ENCODE data around the gene SNRNP35. TPM values are rescaled to one million over a fixed set of nuclear protein-coding genes. Genes with fewer than 3 reads are reported as not detected.

Gene SNRNP35
- total RNA-seq, 1 donor from 2014 or later: 22.1 TPM

DNA sequence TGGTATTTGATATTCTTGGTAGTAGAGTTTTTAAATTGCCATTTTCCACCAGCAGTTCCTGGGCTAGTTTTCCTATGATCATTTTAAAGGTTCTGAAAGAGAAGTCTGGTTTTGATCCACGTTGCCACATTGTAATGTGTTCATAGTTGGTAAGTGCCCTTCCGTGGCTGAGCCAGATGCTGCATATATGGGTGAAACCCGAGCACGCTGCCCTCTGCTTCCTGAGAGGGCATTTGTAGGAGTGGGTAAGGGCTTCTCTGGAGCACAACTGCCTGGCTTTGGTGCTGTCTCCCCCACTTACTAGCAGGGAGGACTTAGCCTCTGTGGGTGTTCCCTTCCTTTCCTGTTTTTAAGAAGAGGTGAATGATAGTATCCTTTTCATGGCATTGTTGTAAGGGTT, 7.1 kb downstream of the SNRNP35 start:
- TF ChIP-seq, protein P1, sequence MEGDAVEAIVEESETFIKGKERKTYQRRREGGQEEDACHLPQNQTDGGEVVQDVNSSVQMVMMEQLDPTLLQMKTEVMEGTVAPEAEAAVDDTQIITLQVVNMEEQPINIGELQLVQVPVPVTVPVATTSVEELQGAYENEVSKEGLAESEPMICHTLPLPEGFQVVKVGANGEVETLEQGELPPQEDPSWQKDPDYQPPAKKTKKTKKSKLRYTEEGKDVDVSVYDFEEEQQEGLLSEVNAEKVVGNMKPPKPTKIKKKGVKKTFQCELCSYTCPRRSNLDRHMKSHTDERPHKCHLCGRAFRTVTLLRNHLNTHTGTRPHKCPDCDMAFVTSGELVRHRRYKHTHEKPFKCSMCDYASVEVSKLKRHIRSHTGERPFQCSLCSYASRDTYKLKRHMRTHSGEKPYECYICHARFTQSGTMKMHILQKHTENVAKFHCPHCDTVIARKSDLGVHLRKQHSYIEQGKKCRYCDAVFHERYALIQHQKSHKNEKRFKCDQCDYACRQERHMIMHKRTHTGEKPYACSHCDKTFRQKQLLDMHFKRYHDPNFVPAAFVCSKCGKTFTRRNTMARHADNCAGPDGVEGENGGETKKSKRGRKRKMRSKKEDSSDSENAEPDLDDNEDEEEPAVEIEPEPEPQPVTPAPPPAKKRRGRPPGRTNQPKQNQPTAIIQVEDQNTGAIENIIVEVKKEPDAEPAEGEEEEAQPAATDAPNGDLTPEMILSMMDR (conservative IDR thresholded peaks at IDR 0.05): no peak
- no peak for DNase-seq (ENCODE audit: extremely low spot score, unreplicated experiment)
- no peaks in the 10 kb centered on the region for H3K9me3 Mint-ChIP-seq
- peaks cover 19% of the 10 kb centered on the region for H3K4me1 Mint-ChIP-seq (ENCODE audit: unreplicated experiment)
- H3K27ac Mint-ChIP-seq: no peak overlapping the region
- no peak overlapping the region for H3K4me3 Mint-ChIP-seq
- peaks cover 9% of the 10 kb centered on the region for H3K36me3 Mint-ChIP-seq
- H3K27me3 Mint-ChIP-seq: no peaks in the 10 kb centered on the region

GRCh38 chr12:123468786-123469185, 10.8 kb downstream of the SNRNP35 start:
- H3K4me3 Mint-ChIP-seq: no peak overlapping the region
- TF ChIP-seq, protein P1 (conservative IDR thresholded peaks at IDR 0.05): no peak
- peaks cover 14% of the 10 kb centered on the region for H3K36me3 Mint-ChIP-seq
- DNase-seq (ENCODE audit: extremely low spot score, unreplicated experiment): no peak
- H3K4me1 Mint-ChIP-seq (ENCODE audit: unreplicated experiment): peaks cover 16% of the 10 kb centered on the region
- H3K27ac Mint-ChIP-seq: no peak overlapping the region
- no peaks in the 10 kb centered on the region for H3K9me3 Mint-ChIP-seq
- H3K27me3 Mint-ChIP-seq: no peaks in the 10 kb centered on the region

DNA sequence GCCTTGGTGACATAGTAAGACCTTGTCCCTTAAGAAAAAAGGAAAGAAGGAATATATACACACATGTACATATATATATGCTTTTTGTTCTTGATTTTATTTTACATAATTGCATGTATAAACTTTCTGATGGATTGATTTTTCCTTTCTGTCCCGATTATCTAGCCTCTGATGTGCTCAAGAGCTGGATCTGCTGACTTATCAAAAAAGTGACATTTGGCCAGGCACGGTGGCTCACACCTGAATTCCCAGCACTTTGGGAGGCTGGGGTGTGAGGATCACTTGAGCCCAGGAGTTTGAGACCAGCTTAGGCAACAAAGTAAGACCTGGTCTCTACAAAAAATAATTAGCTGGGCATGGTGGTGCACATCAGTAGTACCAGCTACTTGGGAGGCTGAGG, 12.0 kb downstream of the SNRNP35 start:
- H3K27me3 Mint-ChIP-seq: no peaks in the 10 kb centered on the region
- TF ChIP-seq, protein P1 (conservative IDR thresholded peaks at IDR 0.05): no peak
- H3K4me3 Mint-ChIP-seq: no peak overlapping the region
- no peaks in the 10 kb centered on the region for H3K9me3 Mint-ChIP-seq
- H3K27ac Mint-ChIP-seq: no peak overlapping the region
- peaks cover 16% of the 10 kb centered on the region for H3K4me1 Mint-ChIP-seq (ENCODE audit: unreplicated experiment)
- peaks cover 14% of the 10 kb centered on the region for H3K36me3 Mint-ChIP-seq
- DNase-seq (ENCODE audit: extremely low spot score, unreplicated experiment): no peak

DNA sequence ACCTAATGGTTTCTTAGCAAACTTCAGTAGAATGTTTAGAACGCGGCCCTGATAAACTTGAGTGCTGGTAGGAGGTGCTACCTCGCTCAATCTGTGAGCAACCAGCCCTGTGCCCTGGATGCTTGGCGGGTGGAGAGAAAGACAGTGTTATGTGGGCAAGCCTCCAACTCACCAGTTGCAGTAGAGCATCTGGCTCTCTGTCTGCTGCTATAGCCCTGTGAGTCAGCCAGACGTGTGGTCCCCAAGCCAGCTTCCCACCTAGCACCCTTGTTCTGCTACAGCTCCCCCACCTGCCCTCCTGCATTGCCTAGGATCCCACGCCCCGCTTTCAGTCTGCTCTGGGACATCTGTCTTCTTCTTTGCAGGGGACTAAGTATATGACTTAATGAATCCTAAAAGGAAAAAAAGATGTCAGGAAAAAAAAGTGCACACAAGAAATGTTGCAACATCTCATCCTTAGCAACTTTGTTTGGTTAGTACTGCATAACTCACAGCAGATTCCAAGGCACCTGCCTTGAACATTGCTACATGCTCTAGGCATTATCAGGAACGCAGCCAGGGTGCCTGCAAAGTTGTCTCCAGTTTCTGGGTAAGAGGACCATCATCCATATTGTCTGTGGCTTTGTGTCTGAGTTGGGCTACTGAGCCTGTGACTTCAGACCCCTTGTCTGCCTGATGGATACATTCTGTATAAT, 13.6 kb downstream of the SNRNP35 start:
- DNase-seq (ENCODE audit: extremely low spot score, unreplicated experiment): no peak
- TF ChIP-seq, protein P1 (conservative IDR thresholded peaks at IDR 0.05): no peak
- Mint-ChIP-seq H3K4me3 (no peak overlapping the region), H3K27me3 (no peaks in the 10 kb centered on the region), H3K27ac (no peak overlapping the region), H3K36me3 (peaks cover 14% of the 10 kb centered on the region), H3K9me3 (no peaks in the 10 kb centered on the region), H3K4me1 (ENCODE audit: unreplicated experiment) (peaks cover 10% of the 10 kb centered on the region)

- Mint-ChIP-seq H3K27me3 (no peaks in the 10 kb centered on the region), H3K4me3 (no peak overlapping the region), H3K4me1 (ENCODE audit: unreplicated experiment) (peaks cover 5% of the 10 kb centered on the region), H3K36me3 (peaks cover 18% of the 10 kb centered on the region), H3K27ac (no peak overlapping the region), H3K9me3 (no peaks in the 10 kb centered on the region)
- TF ChIP-seq, protein P1 (conservative IDR thresholded peaks at IDR 0.05): no peak
- no peak for DNase-seq (ENCODE audit: extremely low spot score, unreplicated experiment)
Observed at GRCh38 chr12:123472438-123472849, 14.5 kb downstream of the SNRNP35 start.
